HepG2 (cell line): ENCODE measurements around the gene DNAH9. TPM values are rescaled to one million over a fixed set of nuclear protein-coding genes. Genes with fewer than 3 reads are reported as not detected.
A peak's percentile ranks its signal among the peaks of the same experiment; 100 is the strongest.

ENCODE experiments used
- ATAC-seq: fragments of 200-7000 bp; cut with Tn5 transposase; 3 replicates; pipeline ENCODE4 v1.9.1; 2020; ENCODE audit warnings: mild to moderate bottlenecking, moderate library complexity
- BruUV-seq: library from RNA; stranded (reverse); fragments of 400-500 nt; replicated peaks from 2 replicates; lab custom pipeline; 2021; lab: Mats Ljungman, UMichigan
- CTCF ChIA-PET: fragments of 300-600 bp; formaldehyde crosslinking; extraction: SDS; loops from one replicate; lab custom pipeline; 2021; ENCODE audit warnings: low total read pairs, inconsistent platforms, low intra/inter-chr PET ratio; lab: Yijun Ruan, JAX
- POLR2A ChIA-PET: fragments of 350-600 bp; sonication (Branson Sonifier 250); formaldehyde crosslinking; loops from one replicate; lab custom pipeline; 2020; ENCODE audit warnings: antibody characterized with exemption, inconsistent platforms; lab: Yijun Ruan, JAX
- DNase-seq: peaks from one replicate; pipeline ENCODE4 v3.0.0-alpha.2; 2015; ENCODE audit warnings: low spot score
- FAIRE-seq: peaks from 3 replicates; lab custom pipeline; 2011; peaks lifted over from hg19 to GRCh38; lab: Jason Lieb, UNC
- H2AFZ ChIP-seq: one replicate; pipeline ENCODE4 v1.6.1; 2011; ENCODE audit warnings: low read length, inconsistent platforms
- H3K27ac ChIP-seq: fragments of 300-600 bp; 3 replicates; pipeline ENCODE4 v1.8.0; 2011; ENCODE audit warnings: mixed run types, mild to moderate bottlenecking, mixed read lengths, low read length, inconsistent platforms; ENCODE audit not compliant: insufficient read depth; ENCODE audit errors: extremely low read length
- H3K27me3 ChIP-seq, 2 experiments: fragments of 200-600 bp in 1 of 2; 2 replicates in 1 of 2; 3 replicates in 1 of 2; pipeline versions ENCODE4 v1.6.0 to v1.8.0; 2011; ENCODE audit warnings: low read length in 2 of 2, mild to moderate bottlenecking in 2 of 2, moderate library complexity in 2 of 2, inconsistent platforms in 1 of 2; ENCODE audit not compliant: insufficient read depth in 2 of 2, control insufficient read depth in 1 of 2
- H3K36me3 ChIP-seq, 2 experiments: fragments of 200-600 bp in 1 of 2; replicated peaks in 1 of 2; 2 replicates in 1 of 2; 3 replicates in 1 of 2; pipeline versions ENCODE4 v1.5.1 to v1.8.0; 2011; ENCODE audit warnings: low read length in 2 of 2, inconsistent platforms in 1 of 2; ENCODE audit not compliant: insufficient read depth in 2 of 2, control insufficient read depth in 1 of 2
- H3K4me1 ChIP-seq: 2 replicates; pipeline ENCODE4 v1.5.1; 2012; ENCODE audit warnings: low read length, inconsistent platforms; ENCODE audit not compliant: insufficient read depth
- H3K4me2 ChIP-seq: 2 replicates; pipeline ENCODE4 v1.6.0; 2011; ENCODE audit warnings: low read depth, low read length, inconsistent platforms
- H3K4me3 ChIP-seq, 3 experiments: fragments of 200-600 bp in 1 of 3; sonication (generic), shearing (Covaris generic) in 1 of 3; replicated peaks in 1 of 3; 2 replicates each; pipeline ENCODE4 v1.5.1; 2011 to 2016; ENCODE audit warnings: low read length in 3 of 3, inconsistent platforms in 2 of 3, low read depth in 2 of 3, mild to moderate bottlenecking in 2 of 3, control low read depth in 1 of 3, mixed read lengths in 1 of 3; ENCODE audit not compliant: insufficient read depth in 1 of 3
- H3K79me2 ChIP-seq: one replicate; pipeline ENCODE4 v1.6.1; 2011; ENCODE audit warnings: low read length, inconsistent platforms; ENCODE audit not compliant: insufficient read depth
- H3K9ac ChIP-seq: 2 replicates; pipeline ENCODE4 v1.6.0; 2011; ENCODE audit warnings: mild to moderate bottlenecking, low read depth, low read length, inconsistent platforms; ENCODE audit not compliant: insufficient read depth
- H3K9me3 ChIP-seq: 2 replicates; pipeline ENCODE4 v1.5.1; 2012; ENCODE audit warnings: mild to moderate bottlenecking, low read length
- H4K20me1 ChIP-seq: 2 replicates; pipeline ENCODE4 v1.6.0; 2011; ENCODE audit warnings: inconsistent platforms, mild to moderate bottlenecking, low read length, moderate library complexity; ENCODE audit not compliant: insufficient read depth
- CEBPB ChIP-seq: IDR thresholded peaks from 2 replicates; pipeline ENCODE4 v1.6.1; 2011; ENCODE audit warnings: low read depth, low read length, improper control_type of control experiment, borderline replicate concordance
- CENPT ChIP-seq: sonication (generic); formaldehyde crosslinking; IDR thresholded peaks from 2 replicates; pipeline ENCODE4 v1.8.0; 2022; ENCODE audit warnings: low read depth, mild to moderate bottlenecking, moderate library complexity, missing genetic modification reagents
- ELF4 ChIP-seq: sonication (generic); formaldehyde crosslinking; IDR thresholded peaks from 2 replicates; pipeline ENCODE4 v1.5.0; 2020; ENCODE audit warnings: missing genetic modification reagents, mild to moderate bottlenecking, moderate library complexity, borderline replicate concordance
- FOXO1 ChIP-seq: sonication (generic); formaldehyde crosslinking; IDR thresholded peaks from 2 replicates; pipeline ENCODE4 v1.4.0; 2020; ENCODE audit warnings: missing genetic modification reagents
- HNF4A ChIP-seq: sonication (generic); formaldehyde crosslinking; IDR thresholded peaks from 2 replicates; pipeline ENCODE4 v1.4.0; 2020; ENCODE audit warnings: missing genetic modification reagents
- KLF13 ChIP-seq: sonication (generic); formaldehyde crosslinking; IDR thresholded peaks from 2 replicates; pipeline ENCODE4 v1.4.0; 2020; ENCODE audit warnings: mild to moderate bottlenecking, missing genetic modification reagents
- KLF9 ChIP-seq: IDR thresholded peaks from 2 replicates; pipeline ENCODE4 v1.6.1; 2016; ENCODE audit warnings: low read depth
- NFKBIZ ChIP-seq: IDR thresholded peaks from 2 replicates; pipeline ENCODE4 v1.6.1; 2018; ENCODE audit warnings: missing genetic modification reagents, missing compliant biosample characterization
- SALL2 ChIP-seq: sonication (generic); formaldehyde crosslinking; IDR thresholded peaks from 2 replicates; pipeline ENCODE4 v1.8.1; 2023; ENCODE audit warnings: mild to moderate bottlenecking, missing genetic modification reagents, inconsistent platforms
- SOX6 ChIP-seq, 2 experiments: fragments of 450-650 bp in 1 of 2; sonication (generic) in 1 of 2; formaldehyde crosslinking in 1 of 2; IDR thresholded peaks; 2 replicates each; pipeline versions ENCODE4 v1.4.0 to v1.6.1; 2017 to 2020; ENCODE audit warnings: antibody characterized with exemption in 1 of 2, mild to moderate bottlenecking in 1 of 2, missing genetic modification reagents in 1 of 2
- SPEN ChIP-seq: sonication (generic); formaldehyde crosslinking; IDR thresholded peaks from 2 replicates; pipeline ENCODE4 v1.5.1; 2020; ENCODE audit warnings: low read depth, mild to moderate bottlenecking, missing genetic modification reagents
- ZFP36L2 ChIP-seq: sonication (generic); formaldehyde crosslinking; IDR thresholded peaks from 2 replicates; pipeline ENCODE4 v1.4.0; 2020; ENCODE audit warnings: missing genetic modification reagents
- ZNF414 ChIP-seq: sonication (generic); formaldehyde crosslinking; IDR thresholded peaks from 2 replicates; pipeline ENCODE4 v1.5.0; 2020; ENCODE audit warnings: missing genetic modification reagents
- ZSCAN9 ChIP-seq: IDR thresholded peaks from 2 replicates; pipeline ENCODE4 v1.6.1; 2016; ENCODE audit warnings: borderline replicate concordance
- WGBS: methylation state at CpG from one replicate; pipeline ENCODE4 v1.1.6; 2017; ENCODE audit warnings: low lambda C conversion rate; 5-methylcytosine and 5-hydroxymethylcytosine counted together
- in situ Hi-C: cut with HindIII; loops from 2 replicates; pipeline ENCODE4 v1.10.0; 2017; ENCODE audit warnings: low pct_unique_long_range_greater_than_20kb; ENCODE audit not compliant: extremely low pct_ligation_motif_present
- intact Hi-C: fragments of 100-400 bp; cut with micrococcal nuclease; formaldehyde crosslinking; loops from one replicate; pipeline ENCODE4 v1.10.0; 2022; ENCODE audit not compliant: unreplicated experiment
- polyA plus RNA-seq, 8 experiments: library from polyadenylated mRNA; depleted of rRNA in 3 of 8; stranded (reverse) in 7 of 8; unstranded in 1 of 8; fragments of >200 nt; fragmentation: Illumina TruSeq in 4 of 8; extraction: Trizol in 4 of 8; gene quantifications; 2 replicates each; pipeline versions ENCODE4 v1.2.1 to v1.2.3, GENCODE V29; 2011 to 2016; ENCODE audit warnings: low read depth in 4 of 8, missing spikeins in 1 of 8, mixed read lengths in 1 of 8; ENCODE audit not compliant: insufficient read depth in 1 of 8
- total RNA-seq, 5 experiments: library from RNA; depleted of rRNA; stranded (reverse); fragments of >200 nt; fragmentation: Illumina TruSeq; extraction: Trizol; gene quantifications; 2 replicates each; pipeline ENCODE4 v1.2.3, GENCODE V29; 2016; ENCODE audit warnings: low read depth in 1 of 5
- TF ChIP-seq, protein P1 (sequence below): sonication (generic); formaldehyde crosslinking; conservative IDR thresholded peaks from 2 replicates; pipeline ENCODE4 v1.4.0; 2020; ENCODE audit warnings: missing genetic modification reagents

Gene DNAH9
- total and polyA plus RNA-seq, 2 of the 13 experiments (the other 11 are each of a cell fraction or from before 2014, with no cell fraction given): not detected

DNA sequence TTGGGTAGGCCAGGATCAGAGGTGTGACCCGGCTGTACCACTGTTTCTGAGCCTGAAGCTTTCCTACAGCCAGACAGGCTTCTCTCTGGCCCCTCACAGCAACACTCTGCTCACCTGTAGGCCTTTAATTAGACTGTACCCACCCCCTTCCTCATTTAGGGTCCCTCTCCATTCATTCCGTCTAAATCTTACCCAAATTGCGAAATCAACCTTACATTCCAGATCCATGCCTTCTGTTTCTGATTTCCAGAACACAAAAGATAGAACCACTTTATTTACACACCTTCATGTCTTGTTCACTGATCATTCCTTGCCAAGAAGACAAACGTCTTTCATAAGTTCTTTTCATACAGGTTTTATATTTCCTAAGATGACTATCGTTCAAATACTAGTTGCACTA lies 238.2 kb downstream of the DNAH9 start:
- ChIA-PET POLR2A (no interaction called here), CTCF (no interaction called here)
- Histone ChIP-seq H3K36me3 (no peaks in the 10 kb centered on the region), H4K20me1 (no peaks in the 10 kb centered on the region), H2AFZ (no peak overlapping the region), H3K9ac (no peak overlapping the region), H3K79me2 (no peaks in the 10 kb centered on the region), H3K4me3 (no peak overlapping the region), H3K4me2 (no peak overlapping the region), H3K9me3 (no peaks in the 10 kb centered on the region), H3K27ac (no peak overlapping the region), H3K4me1 (no peaks in the 10 kb centered on the region), H3K27me3 (peaks cover 2 to 9% of the 10 kb centered on the region in 2 experiments; a peak in 2 of 5 replicates)
- DNase-seq (no peak), FAIRE-seq (no peak), ATAC-seq (no peak)
- no TSS peak for BruUV-seq
- TF ChIP-seq ZFP36L2: no peak
- TF ChIP-seq CEBPB: 0 out of 2 replicates have a peak, but pooled peaks have one; percentile 20
- in situ Hi-C loops (no loop called here), intact Hi-C loops (no loop called here)
- WGBS: 6% methylated on average over 5 of the region's 5 CpGs

GRCh38 chr17:11840052-11840451 lies 241.8 kb downstream of the DNAH9 start:
- no peaks in the 10 kb centered on the region for H3K79me2 ChIP-seq
- H3K9me3 ChIP-seq: no peaks in the 10 kb centered on the region
- no peaks in the 10 kb centered on the region for H4K20me1 ChIP-seq
- in situ Hi-C loops (no loop called here), intact Hi-C loops (no loop called here)
- 3% methylated on average over 2 of the region's 2 CpGs for WGBS
- peaks cover 0 to 7% of the 10 kb centered on the region in 2 experiments; a peak in 1 of 5 replicates for H3K27me3 ChIP-seq
- no peaks in the 10 kb centered on the region for H3K36me3 ChIP-seq
- H3K27ac ChIP-seq: no peak overlapping the region
- no peak for FAIRE-seq
- H3K4me1 ChIP-seq: no peaks in the 10 kb centered on the region
- ChIA-PET POLR2A (no interaction called here), CTCF (no interaction called here)
- H2AFZ ChIP-seq: no peak overlapping the region
- no peak for ATAC-seq
- TF ChIP-seq SALL2 (CRISPR knock-in tag): no peak
- no peak for TF ChIP-seq SPEN
- TF ChIP-seq FOXO1 (CRISPR knock-in tag): no peak
- no peak for TF ChIP-seq SOX6 (IDR thresholded peaks at IDR 0.05)
- TF ChIP-seq SOX6 (CRISPR knock-in tag; IDR thresholded peaks at IDR 0.05): no peak
- TF ChIP-seq HNF4A (CRISPR knock-in tag): no peak
- no peak for TF ChIP-seq KLF13 (CRISPR knock-in tag)
- TF ChIP-seq, protein P1, sequence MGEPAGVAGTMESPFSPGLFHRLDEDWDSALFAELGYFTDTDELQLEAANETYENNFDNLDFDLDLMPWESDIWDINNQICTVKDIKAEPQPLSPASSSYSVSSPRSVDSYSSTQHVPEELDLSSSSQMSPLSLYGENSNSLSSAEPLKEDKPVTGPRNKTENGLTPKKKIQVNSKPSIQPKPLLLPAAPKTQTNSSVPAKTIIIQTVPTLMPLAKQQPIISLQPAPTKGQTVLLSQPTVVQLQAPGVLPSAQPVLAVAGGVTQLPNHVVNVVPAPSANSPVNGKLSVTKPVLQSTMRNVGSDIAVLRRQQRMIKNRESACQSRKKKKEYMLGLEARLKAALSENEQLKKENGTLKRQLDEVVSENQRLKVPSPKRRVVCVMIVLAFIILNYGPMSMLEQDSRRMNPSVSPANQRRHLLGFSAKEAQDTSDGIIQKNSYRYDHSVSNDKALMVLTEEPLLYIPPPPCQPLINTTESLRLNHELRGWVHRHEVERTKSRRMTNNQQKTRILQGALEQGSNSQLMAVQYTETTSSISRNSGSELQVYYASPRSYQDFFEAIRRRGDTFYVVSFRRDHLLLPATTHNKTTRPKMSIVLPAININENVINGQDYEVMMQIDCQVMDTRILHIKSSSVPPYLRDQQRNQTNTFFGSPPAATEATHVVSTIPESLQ: no peak
- no peak for TF ChIP-seq NFKBIZ (CRISPR knock-in tag)
- TF ChIP-seq KLF9 (CRISPR knock-in tag): no peak
- no peak for TF ChIP-seq ZNF414 (CRISPR knock-in tag)
- TF ChIP-seq ELF4 (CRISPR knock-in tag): no peak
- no peak for TF ChIP-seq CENPT (CRISPR knock-in tag)
- TF ChIP-seq ZSCAN9 (CRISPR knock-in tag): no peak
- BruUV-seq: no TSS peak
- no peak for DNase-seq
- no peak overlapping the region for H3K4me3 ChIP-seq
- H3K4me2 ChIP-seq: no peak overlapping the region
- no peak overlapping the region for H3K9ac ChIP-seq
